GM15510 (cell line): ENCODE results near the gene CIDEC.

Experiments
- POLR2A ChIP-seq: IDR thresholded peaks from 3 replicates; pipeline ENCODE4 v1.6.1; 2011; ENCODE audit warnings: borderline replicate concordance; ENCODE audit not compliant: insufficient read length; ENCODE audit errors: extremely low read depth

Gene CIDEC

DNA sequence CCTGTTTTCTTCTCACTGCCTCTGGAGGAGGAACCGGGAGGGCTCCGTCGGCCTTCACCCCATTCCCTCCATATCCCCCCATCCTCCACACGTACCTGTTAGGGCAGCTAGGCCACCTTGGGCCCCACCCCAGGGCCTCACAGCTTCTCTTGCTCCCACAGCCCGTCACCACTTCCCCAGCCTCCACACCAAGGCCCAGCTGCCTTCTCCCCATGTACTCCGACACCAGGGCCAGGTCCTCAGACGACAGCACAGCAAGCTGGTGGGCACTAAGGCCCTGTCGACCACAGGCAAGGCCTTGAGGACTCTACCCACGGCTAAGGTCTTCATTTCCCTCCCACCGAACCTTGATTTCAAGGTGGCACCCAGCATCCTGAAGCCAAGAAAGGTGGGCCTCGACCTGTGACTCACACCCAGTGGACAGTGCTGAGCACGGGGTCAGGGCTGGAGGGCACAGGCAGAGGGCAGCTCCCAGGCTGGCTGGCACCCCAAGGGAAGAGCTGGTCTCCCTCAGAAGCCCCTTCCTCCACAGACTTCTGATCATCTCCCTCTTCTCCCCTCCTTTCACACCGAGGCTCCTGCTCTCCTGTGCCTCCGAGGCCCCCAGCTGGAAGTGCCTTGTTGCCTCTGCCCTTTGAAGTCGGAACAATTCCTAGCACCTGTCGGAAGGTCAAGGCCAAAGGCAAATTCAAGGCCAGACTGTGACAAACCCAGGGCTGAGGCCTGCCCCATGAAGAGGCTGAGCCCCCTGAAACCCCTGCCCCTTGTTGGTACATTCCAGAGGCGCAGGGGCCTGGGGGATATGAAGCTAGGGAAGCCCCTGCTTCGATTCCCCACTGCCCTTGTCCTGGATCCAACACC lies 45.3 kb downstream of the CIDEC start:
- TF ChIP-seq POLR2A: no peak

- TF ChIP-seq POLR2A: no peak
Measured at GRCh38 chr3:9833078-9833477, 47.0 kb downstream of the CIDEC start.

- TF ChIP-seq POLR2A: no peak
Measured at GRCh38 chr3:9831253-9831652, 48.8 kb downstream of the CIDEC start.

- no peak for TF ChIP-seq POLR2A
Measured at GRCh38 chr3:9828801-9829755, 51.0 kb downstream of the CIDEC start.

GRCh38 chr3:9826815-9827573 lies 53.1 kb downstream of the CIDEC start:
- TF ChIP-seq POLR2A: no peak

- TF ChIP-seq POLR2A: no peak
Measured at GRCh38 chr3:9825451-9826040, 54.5 kb downstream of the CIDEC start.

DNA sequence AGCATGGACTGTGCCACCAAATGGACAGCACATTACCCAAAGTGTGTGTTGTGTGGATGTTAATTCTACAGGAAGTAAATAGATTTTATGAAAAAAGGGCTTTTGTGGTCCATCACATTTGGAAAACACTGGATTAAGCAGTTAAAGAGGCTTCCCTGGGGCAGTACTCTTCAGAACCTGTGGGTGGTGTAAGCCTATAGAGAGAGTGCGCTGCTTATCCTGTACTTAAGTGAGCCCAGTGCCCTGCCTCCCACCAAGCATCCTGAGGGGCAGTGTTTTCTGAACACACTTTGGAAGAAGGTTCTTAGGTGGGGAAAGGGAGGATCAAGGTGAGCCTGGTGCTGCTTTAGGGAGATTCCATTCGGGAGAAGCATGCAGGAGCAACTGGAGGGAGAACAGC lies 59.1 kb downstream of the CIDEC start:
- TF ChIP-seq POLR2A: no peak

DNA sequence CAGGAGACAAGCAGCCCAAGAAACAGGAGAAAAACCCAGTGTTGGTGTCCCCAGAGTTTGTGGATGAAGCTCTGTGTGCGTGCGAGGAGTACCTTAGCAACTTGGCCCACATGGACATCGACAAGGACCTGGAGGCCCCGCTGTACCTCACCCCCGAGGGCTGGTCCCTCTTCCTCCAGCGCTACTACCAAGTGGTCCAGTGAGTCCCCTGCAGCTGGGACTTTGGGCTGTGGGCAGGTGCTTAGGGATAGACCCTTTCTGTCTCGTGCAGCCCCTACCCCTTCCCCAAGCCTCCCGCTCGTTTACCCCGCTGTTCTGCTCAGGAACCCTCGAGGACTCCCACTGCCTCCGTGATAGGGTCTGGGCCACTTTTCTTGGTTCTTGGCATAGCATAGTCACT lies 59.5 kb downstream of the CIDEC start:
- TF ChIP-seq POLR2A: no peak

DNA sequence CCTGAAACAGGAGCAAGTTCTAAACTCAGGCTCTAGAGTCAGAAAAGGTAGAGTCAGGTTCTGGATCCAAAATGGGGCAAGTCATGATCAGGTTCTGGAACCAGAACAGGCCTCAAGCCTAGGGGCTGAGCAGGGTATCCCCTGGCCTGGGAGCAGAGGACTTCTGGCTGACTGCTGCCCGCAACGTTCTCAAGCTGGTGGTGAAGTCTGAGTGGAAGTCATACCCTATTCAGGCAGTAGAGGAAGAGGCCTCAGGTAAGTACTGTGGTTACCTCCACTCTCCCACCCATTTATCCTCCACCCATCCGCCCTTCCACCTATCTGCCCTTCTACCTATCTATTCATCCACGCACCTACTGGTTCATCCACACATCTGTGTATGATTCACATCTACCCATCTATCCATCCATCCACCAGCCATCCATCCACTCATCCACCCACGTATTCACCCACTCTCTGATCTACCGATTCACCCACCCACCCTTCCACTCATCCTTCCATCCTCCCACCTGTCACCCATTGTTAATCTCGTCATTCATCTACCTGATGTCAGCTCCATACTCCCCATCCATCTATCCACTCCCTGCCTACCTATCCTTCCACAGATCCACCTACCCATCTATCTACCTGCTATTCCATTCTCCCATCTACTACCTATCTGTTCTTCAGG lies 61.3 kb downstream of the CIDEC start:
- TF ChIP-seq POLR2A: no peak

- no peak for TF ChIP-seq POLR2A
Measured at GRCh38 chr3:9817436-9817835, 62.6 kb downstream of the CIDEC start.
